Measurements from ENCODE around the gene AP5Z1.

GRCh38 chr7:4831723-4832495, 56.5 kb downstream of the AP5Z1 start:
- no peak for TF ChIP-seq CTCF (conservative IDR thresholded peaks at IDR 0.05)
- TF ChIP-seq ZFX (IDR thresholded peaks at IDR 0.05), result no peak

All from C4-2B (cell line).